GM12878 (cell line): ENCODE measurements around the gene TMEM167B. TPM values are rescaled to one million over a fixed set of nuclear protein-coding genes. Genes with fewer than 3 reads are reported as not detected.

Experiments used
- ATAC-seq: fragments of 200-7000 bp; cut with Tn5 transposase; 3 replicates; pipeline ENCODE4 v1.9.1; 2020; ENCODE audit warnings: mild to moderate bottlenecking, moderate library complexity
- BruUV-seq: library from RNA; stranded (reverse); fragments of 400-500 nt; replicated peaks from 2 replicates; lab custom pipeline; 2021; lab: Mats Ljungman, UMichigan
- CTCF ChIA-PET: fragments of 300-600 bp; sonication (Branson Sonifier 250); formaldehyde crosslinking; extraction: SDS; loops from one replicate; lab custom pipeline; 2021; ENCODE audit warnings: inconsistent platforms; lab: Yijun Ruan, JAX
- POLR2A ChIA-PET: fragments of 350-600 bp; formaldehyde crosslinking; extraction: SDS; loops from one replicate; lab custom pipeline; 2021; ENCODE audit warnings: inconsistent platforms; lab: Charles Lee
- RAD21 ChIA-PET: fragments of 300-600 bp; sonication (Branson Sonifier 250); formaldehyde crosslinking; loops from one replicate; lab custom pipeline; 2023; ENCODE audit warnings: antibody characterized with exemption; ENCODE audit not compliant: unreplicated experiment; lab: Charles Lee
- SMC1A ChIA-PET: fragments of 300-600 bp; sonication (Branson Sonifier 250); formaldehyde crosslinking; loops from one replicate; lab custom pipeline; 2023; ENCODE audit not compliant: unreplicated experiment, uncharacterized antibody; lab: Charles Lee
- DNase-seq: peaks from one replicate; pipeline ENCODE4 v3.0.0-alpha.2; 2011; ENCODE audit warnings: low read depth, low spot score
- FAIRE-seq: peaks from 3 replicates; lab custom pipeline; 2011; peaks lifted over from hg19 to GRCh38; lab: Jason Lieb, UNC
- H2AFZ ChIP-seq: 2 replicates; pipeline ENCODE4 v1.6.0; 2011; ENCODE audit warnings: low read depth, low read length, control low read depth; ENCODE audit not compliant: control insufficient read depth
- H3K27ac ChIP-seq: 2 replicates; pipeline ENCODE4 v1.5.1; 2011; ENCODE audit warnings: control low read depth; ENCODE audit not compliant: control insufficient read depth, insufficient read depth
- H3K27me3 ChIP-seq, 2 experiments: replicated peaks in 1 of 2; 2 replicates each; pipeline versions ENCODE4 v1.6.0 to v1.6.1; 2011; ENCODE audit warnings: low read length in 1 of 2; ENCODE audit not compliant: control insufficient read depth in 2 of 2, insufficient read depth in 2 of 2
- H3K36me3 ChIP-seq, 2 experiments: 2 replicates each; pipeline ENCODE4 v1.5.1; 2011; ENCODE audit warnings: low read length in 1 of 2; ENCODE audit not compliant: control insufficient read depth in 2 of 2, insufficient read depth in 2 of 2
- H3K4me1 ChIP-seq: 2 replicates; pipeline ENCODE4 v1.6.1; 2011; ENCODE audit warnings: mild to moderate bottlenecking, low read length, moderate library complexity, mixed read lengths; ENCODE audit not compliant: control insufficient read depth, insufficient read depth
- H3K4me2 ChIP-seq: 2 replicates; pipeline ENCODE4 v1.6.0; 2011; ENCODE audit warnings: control low read depth; ENCODE audit not compliant: control insufficient read depth, insufficient read depth
- H3K4me3 ChIP-seq: fragments of 200-600 bp; sonication (generic); 2 replicates; pipeline ENCODE4 v1.5.1; 2016
- H3K79me2 ChIP-seq: 2 replicates; pipeline ENCODE4 v1.6.0; 2011; ENCODE audit warnings: low read length; ENCODE audit not compliant: control insufficient read depth, insufficient read depth
- H3K9ac ChIP-seq: 2 replicates; pipeline ENCODE4 v1.8.0; 2011; ENCODE audit warnings: low read length, control low read depth, mixed read lengths; ENCODE audit not compliant: control insufficient read depth, insufficient read depth
- H3K9me3 ChIP-seq: replicated peaks from 3 replicates; pipeline ENCODE4 v1.5.1; 2011; ENCODE audit warnings: mild to moderate bottlenecking, low read length; ENCODE audit not compliant: control insufficient read depth, insufficient read depth
- H4K20me1 ChIP-seq: 2 replicates; pipeline ENCODE4 v1.6.0; 2011; ENCODE audit not compliant: control insufficient read depth, insufficient read depth
- CEBPB ChIP-seq, 2 experiments: fragments of 150-350 bp in 1 of 2; IDR thresholded peaks; 2 replicates each; pipeline ENCODE4 v1.6.1; 2012 to 2014; ENCODE audit warnings: low read depth in 2 of 2, low read length in 2 of 2, borderline replicate concordance in 1 of 2, inconsistent platforms in 1 of 2
- EGR1 ChIP-seq, 2 experiments: IDR thresholded peaks; 1 replicate in 1 of 2; 2 replicates in 1 of 2; pipeline ENCODE4 v1.6.1; 2011 to 2012; ENCODE audit warnings: low read depth in 2 of 2, low read length in 2 of 2, borderline replicate concordance in 1 of 2, mild to moderate bottlenecking in 1 of 2, moderate library complexity in 1 of 2
- IKZF2 ChIP-seq, 2 experiments: fragments of 450-650 bp; IDR thresholded peaks; 2 replicates each; pipeline ENCODE4 v1.6.1; 2017; ENCODE audit warnings: mild to moderate bottlenecking in 2 of 2, moderate library complexity in 2 of 2
- RAD51 ChIP-seq: fragments of 450-650 bp; IDR thresholded peaks from 2 replicates; pipeline ENCODE4 v1.6.1; 2016; ENCODE audit warnings: moderate library complexity, mild to moderate bottlenecking, inconsistent platforms
- SP1 ChIP-seq: IDR thresholded peaks from one replicate; pipeline ENCODE4 v1.6.1; 2011; ENCODE audit warnings: low read depth, low read length
- SPI1 ChIP-seq: IDR thresholded peaks from 2 replicates; pipeline ENCODE4 v1.6.1; 2011; ENCODE audit warnings: low read depth, mild to moderate bottlenecking, low read length, moderate library complexity, borderline replicate concordance; ENCODE audit not compliant: insufficient read depth
- WGBS: methylation state at CpG from one replicate; pipeline ENCODE4 v1.1.6; 2016; ENCODE audit warnings: low lambda C conversion rate; ENCODE audit not compliant: insufficient replicate concordance, insufficient coverage; ENCODE audit errors: missing lambda C conversion rate; 5-methylcytosine and 5-hydroxymethylcytosine counted together
- in situ Hi-C: fragments of 300-500 bp; cut with MboI; formaldehyde crosslinking; loops from 9 replicates; pipeline ENCODE4 v1.14.3; 2018; ENCODE audit warnings: mixed read lengths
- intact Hi-C: fragments of 100-400 bp; cut with micrococcal nuclease; formaldehyde crosslinking; loops from one replicate; pipeline ENCODE4 v1.14.2; 2022; ENCODE audit not compliant: unreplicated experiment
- polyA plus RNA-seq, 11 experiments: library from polyadenylated mRNA; depleted of rRNA in 4 of 11; unstranded in 6 of 11; stranded (reverse) in 5 of 11; fragments of >200 nt; fragmentation: Nextera tagmentation in 4 of 11; fragmentation: Illumina TruSeq in 1 of 11; extraction: Ambion mirVana in 4 of 11; extraction: Trizol in 1 of 11; gene quantifications; 1 replicate in 1 of 11; 2 replicates in 10 of 11; pipeline versions ENCODE4 v1.2.1 to v1.2.3, GENCODE V29; 2011 to 2016; ENCODE audit warnings: inconsistent platforms in 2 of 11, missing spikeins in 2 of 11, low read depth in 1 of 11
- total RNA-seq, 4 experiments: library from RNA; depleted of rRNA in 3 of 4; stranded (reverse); fragments of >200 nt in 3 of 4; fragmentation: Illumina TruSeq in 1 of 4; extraction: Trizol in 1 of 4; gene quantifications; 2 replicates each; pipeline versions ENCODE4 v1.2.1 to v1.2.3, GENCODE V29; 2013 to 2021
- TF ChIP-seq, protein P1 (sequence below): fragments of 450-650 bp; IDR thresholded peaks from 2 replicates; pipeline ENCODE4 v1.6.1; 2017; ENCODE audit warnings: borderline replicate concordance

The TMEM167B gene
- total and polyA plus RNA-seq, 10 of the 15 experiments (the other 5 are each of a cell fraction or from before 2014, with no cell fraction given), result 15.6 to 26.1 (median 21.1) TPM

DNA sequence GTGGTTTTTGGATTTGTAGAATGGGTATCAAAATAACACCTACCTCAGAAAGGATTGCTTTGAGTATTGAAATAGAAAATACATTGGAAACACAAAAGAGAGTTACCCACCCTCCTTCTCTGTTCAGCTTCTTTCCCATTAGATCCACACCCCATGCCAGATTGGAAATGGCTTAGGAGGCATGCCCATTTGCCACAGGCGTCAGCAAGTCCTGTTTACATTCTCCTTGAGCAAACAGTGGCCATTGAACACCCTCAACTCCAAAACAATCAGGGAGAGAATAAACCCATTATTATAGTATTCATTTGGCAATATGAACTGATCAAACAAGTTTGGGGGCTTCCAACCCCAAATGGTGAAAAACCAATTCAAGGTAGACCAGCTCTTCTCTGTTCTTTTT is 25.7 kb downstream of the TMEM167B start:
- peaks cover 8 to 11% of the 10 kb centered on the region in 2 experiments for H3K27me3 ChIP-seq
- no peak for FAIRE-seq
- in situ Hi-C loops, result no loop called here
- no TSS peak for BruUV-seq
- TF ChIP-seq IKZF2 (IDR thresholded peaks at IDR 0.05) (no peak), SP1 (no peak), CEBPB (IDR thresholded peaks at IDR 0.05; ENCODE audit: borderline replicate concordance in 1 of 2, low read depth in 2 of 2, low read length in 2 of 2) (no peak), SPI1 (no peak), RAD51 (no peak), EGR1 (IDR thresholded peaks at IDR 0.05; ENCODE audit: borderline replicate concordance in 1 of 2, low read depth in 2 of 2, low read length in 2 of 2) (no peak)
- TF ChIP-seq, protein P1, sequence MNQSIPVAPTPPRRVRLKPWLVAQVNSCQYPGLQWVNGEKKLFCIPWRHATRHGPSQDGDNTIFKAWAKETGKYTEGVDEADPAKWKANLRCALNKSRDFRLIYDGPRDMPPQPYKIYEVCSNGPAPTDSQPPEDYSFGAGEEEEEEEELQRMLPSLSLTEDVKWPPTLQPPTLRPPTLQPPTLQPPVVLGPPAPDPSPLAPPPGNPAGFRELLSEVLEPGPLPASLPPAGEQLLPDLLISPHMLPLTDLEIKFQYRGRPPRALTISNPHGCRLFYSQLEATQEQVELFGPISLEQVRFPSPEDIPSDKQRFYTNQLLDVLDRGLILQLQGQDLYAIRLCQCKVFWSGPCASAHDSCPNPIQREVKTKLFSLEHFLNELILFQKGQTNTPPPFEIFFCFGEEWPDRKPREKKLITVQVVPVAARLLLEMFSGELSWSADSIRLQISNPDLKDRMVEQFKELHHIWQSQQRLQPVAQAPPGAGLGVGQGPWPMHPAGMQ, result no peak
- no peak overlapping the region for H3K27ac ChIP-seq
- 0% methylated on average over 1 of the region's 1 CpG for WGBS
- no peaks in the 10 kb centered on the region for H3K36me3 ChIP-seq
- H3K4me3 ChIP-seq, result no peak overlapping the region
- no peak for DNase-seq
- POLR2A ChIA-PET, result interaction anchor here (0.6 kb wide), 1 partner anchor 70 kb away, joined by 5 read pairs; no protein-coding TSS in a partner anchor
- SMC1A ChIA-PET, result interaction anchor here (0.6 to 1.0 kb wide), 4 partner anchors 15 to 381 kb away, joined by 3 read pairs; no protein-coding TSS in a partner anchor
- CTCF ChIA-PET, result interaction anchor here (0.8 to 1.8 kb wide), 2 partner anchors 16 to 290 kb away, joined by 4 to 5 read pairs; no protein-coding TSS in a partner anchor
- RAD21 ChIA-PET, result interaction anchor here (1.0 to 1.2 kb wide), 2 partner anchors 15 to 74 kb away, joined by 3 read pairs; partner anchors contain the start of gene WDR47
- no peak overlapping the region for H2AFZ ChIP-seq
- no peak overlapping the region for H3K4me2 ChIP-seq
- intact Hi-C loops, result loop anchor here (10.0 kb wide), 1 partner anchor 279 kb away; the partner anchor contains the start of gene SORT1
- no peak overlapping the region for H3K9ac ChIP-seq
- no peak for ATAC-seq
- H3K4me1 ChIP-seq, result peaks cover 15% of the 10 kb centered on the region
- H4K20me1 ChIP-seq, result no peaks in the 10 kb centered on the region
- H3K9me3 ChIP-seq, result no peaks in the 10 kb centered on the region
- H3K79me2 ChIP-seq, result no peaks in the 10 kb centered on the region
